Left ventricle myocardium inferior (tissue), 1 donor: ENCODE results near the gene SAMD14. TPM values are rescaled to one million over a fixed set of nuclear protein-coding genes. Genes with fewer than 3 reads are reported as not detected.

Experiments
- DNase-seq: peaks from one replicate; pipeline ENCODE4 v3.0.0-alpha.2; 2020
- H3K27ac ChIP-seq: fragments of 200-600 bp; replicated peaks from 2 replicates; pipeline ENCODE4 v1.8.0; 2021
- H3K27me3 ChIP-seq: fragments of 200-600 bp; 2 replicates; pipeline ENCODE4 v1.8.0; 2021; ENCODE audit warnings: low read depth
- H3K36me3 ChIP-seq: fragments of 200-600 bp; 2 replicates; pipeline ENCODE4 v1.8.0; 2021
- H3K4me1 ChIP-seq: fragments of 200-600 bp; 2 replicates; pipeline ENCODE4 v1.8.0; 2021
- H3K4me3 ChIP-seq: fragments of 200-600 bp; 2 replicates; pipeline ENCODE4 v1.8.0; 2021; ENCODE audit warnings: mild to moderate bottlenecking, moderate library complexity
- H3K9me3 ChIP-seq: fragments of 200-600 bp; replicated peaks from 2 replicates; pipeline ENCODE4 v1.8.0; 2021
- CTCF ChIP-seq: fragments of 200-600 bp; IDR thresholded peaks from 2 replicates; pipeline ENCODE4 v1.8.0; 2021; ENCODE audit warnings: antibody characterized with exemption, mild to moderate bottlenecking, borderline replicate concordance
- intact Hi-C: fragments of 100-400 bp; cut with micrococcal nuclease; formaldehyde crosslinking; loops from one replicate; pipeline ENCODE4 v1.11.0; 2022
- total RNA-seq: library from RNA; stranded (reverse); fragmentation: NEBNext Ultra II Directional; extraction: Animal tissue kit (Norgen Biotek cat#: 25700); gene quantifications from one replicate; pipeline ENCODE4 v1.2.1, GENCODE V29; 2021
- donor health status: DM: no; HTN: yes; CAD: no; lungs with severe emphysema.

Gene SAMD14
- total RNA-seq, 1 donor from 2014 or later: 1.6 TPM

- peaks cover 57% of the 10 kb centered on the region for H3K4me1 ChIP-seq
- no peak overlapping the region for H3K4me3 ChIP-seq
- no peaks in the 10 kb centered on the region for H3K27me3 ChIP-seq
- peaks cover 78% of the 10 kb centered on the region for H3K36me3 ChIP-seq
- no peak for DNase-seq
- H3K27ac ChIP-seq: no peak overlapping the region
- TF ChIP-seq CTCF: no peak
- intact Hi-C loops: no loop called here
- H3K9me3 ChIP-seq: no peaks in the 10 kb centered on the region
Observed at GRCh38 chr17:50137042-50137441, 7.1 kb upstream of the SAMD14 start.

GRCh38 chr17:50136096-50136687, 6.2 kb upstream of the SAMD14 start:
- intact Hi-C loops: no loop called here
- H3K27ac ChIP-seq: no peak overlapping the region
- DNase-seq: no peak
- H3K4me1 ChIP-seq: peaks cover 49% of the 10 kb centered on the region
- H3K27me3 ChIP-seq: no peaks in the 10 kb centered on the region
- TF ChIP-seq CTCF: no peak
- H3K4me3 ChIP-seq: no peak overlapping the region
- H3K36me3 ChIP-seq: peaks cover 69% of the 10 kb centered on the region
- H3K9me3 ChIP-seq: no peaks in the 10 kb centered on the region

GRCh38 chr17:50135316-50136095, 5.5 kb upstream of the SAMD14 start:
- intact Hi-C loops: no loop called here
- H3K4me1 ChIP-seq: peaks cover 49% of the 10 kb centered on the region

GRCh38 chr17:50134206-50135110, 4.5 kb upstream of the SAMD14 start:
- TF ChIP-seq CTCF: no peak
- Histone ChIP-seq H3K4me3 (no peak overlapping the region), H3K27ac (peak overlapping the region; percentile 90), H3K4me1 (peaks cover 49% of the 10 kb centered on the region), H3K27me3 (peaks cover 1% of the 10 kb centered on the region), H3K36me3 (peaks cover 53% of the 10 kb centered on the region), H3K9me3 (no peaks in the 10 kb centered on the region)
- intact Hi-C loops: no loop called here
- no peak for DNase-seq

More at GRCh38 chr17:50135316-50136095, 5.5 kb upstream of the SAMD14 start:
- Histone ChIP-seq H3K27me3 (no peaks in the 10 kb centered on the region), H3K4me3 (no peak overlapping the region), H3K27ac (no peak overlapping the region), H3K9me3 (no peaks in the 10 kb centered on the region), H3K36me3 (peaks cover 62% of the 10 kb centered on the region)
- no peak for TF ChIP-seq CTCF
- DNase-seq: no peak

- no peak for TF ChIP-seq CTCF
- DNase-seq: no peak
- Histone ChIP-seq H3K27ac (peak overlapping the region; percentile 90), H3K27me3 (peaks cover 8% of the 10 kb centered on the region), H3K4me1 (peaks cover 53% of the 10 kb centered on the region), H3K4me3 (no peak overlapping the region), H3K9me3 (no peaks in the 10 kb centered on the region), H3K36me3 (peaks cover 46% of the 10 kb centered on the region)
- intact Hi-C loops: no loop called here
Observed at GRCh38 chr17:50133769-50134099, 3.8 kb upstream of the SAMD14 start.
